Spleen (tissue), 11 donors: ENCODE data around the gene B4GALNT4. TPM values are rescaled to one million over a fixed set of nuclear protein-coding genes. Genes with fewer than 3 reads are reported as not detected.
"Not testable (repeated sequence)": the region's sequence is repeated elsewhere in the genome, so short reads cannot be mapped to it uniquely, and the experiment has no call there.

ENCODE experiments used
- DNase-seq: peaks from one replicate; pipeline ENCODE4 v3.0.0-alpha.2; 2020
- H3K27ac ChIP-seq, 8 donors: fragments of 200-600 bp; sonication (generic) in 7 of 8; 1 replicate in 4 of 8; 2 replicates in 4 of 8; pipeline versions ENCODE4 v1.5.0 to v1.8.0; 2016 to 2021; ENCODE audit warnings: inconsistent platforms in 4 of 8, mild to moderate bottlenecking in 4 of 8, moderate library complexity in 1 of 8
- H3K27me3 ChIP-seq, 7 donors: fragments of 200-600 bp; sonication (generic) in 6 of 7; replicated peaks in 1 of 7; 1 replicate in 4 of 7; 2 replicates in 3 of 7; pipeline versions ENCODE4 v1.5.0 to v1.8.0; 2016 to 2021; ENCODE audit warnings: inconsistent platforms in 3 of 7, mild to moderate bottlenecking in 1 of 7
- H3K36me3 ChIP-seq, 6 donors: fragments of 200-600 bp; sonication (generic) in 5 of 6; 1 replicate in 4 of 6; 2 replicates in 2 of 6; pipeline versions ENCODE4 v1.5.0 to v1.8.0; 2016 to 2021; ENCODE audit warnings: inconsistent platforms in 2 of 6
- H3K4me1 ChIP-seq, 6 donors: fragments of 200-600 bp; sonication (generic) in 5 of 6; 1 replicate in 3 of 6; 2 replicates in 3 of 6; pipeline versions ENCODE4 v1.5.0 to v1.8.0; 2016 to 2021; ENCODE audit warnings: inconsistent platforms in 3 of 6
- H3K4me3 ChIP-seq, 8 donors: fragments of 200-600 bp; sonication (generic) in 7 of 8; 1 replicate in 4 of 8; 2 replicates in 4 of 8; pipeline versions ENCODE4 v1.5.0 to v1.8.0; 2016 to 2021; ENCODE audit warnings: inconsistent platforms in 4 of 8, mild to moderate bottlenecking in 4 of 8, moderate library complexity in 2 of 8
- H3K9me3 ChIP-seq, 8 donors: fragments of 200-600 bp; sonication (generic) in 7 of 8; 1 replicate in 4 of 8; 2 replicates in 4 of 8; pipeline versions ENCODE4 v1.5.0 to v1.8.0; 2016 to 2021; ENCODE audit warnings: inconsistent platforms in 4 of 8
- POLR2A ChIP-seq, 3 donors: fragments of 450-650 bp; IDR thresholded peaks; one replicate each; pipeline ENCODE4 v1.5.1; 2017; ENCODE audit warnings: antibody characterized with exemption in 3 of 3, mild to moderate bottlenecking in 1 of 3
- POLR2AphosphoS5 ChIP-seq, 3 donors: sonication (generic); formaldehyde crosslinking; IDR thresholded peaks; one replicate each; pipeline ENCODE4 v1.5.1; 2017; ENCODE audit warnings: antibody characterized with exemption in 3 of 3
- WGBS, 5 donors: extraction: QIAGEN DNeasy Blood & Tissue Kit in 3 of 5; methylation state at CpG; one replicate each; pipeline versions ENCODE4 v1.1.5 to v1.1.7; 2013 to 2018; 5-methylcytosine and 5-hydroxymethylcytosine counted together
- intact Hi-C: fragments of 100-400 bp; cut with DNase I; formaldehyde crosslinking; loops from one replicate; pipeline ENCODE4 v1.15.0; 2023; ENCODE audit warnings: low total_unique reads
- polyA plus RNA-seq, 3 donors: library from polyadenylated mRNA; stranded (reverse); fragments of 200-250 nt; gene quantifications; one replicate each; pipeline ENCODE4 v1.2.1, GENCODE V29; 2013
- total RNA-seq, 7 donors: library from RNA; depleted of rRNA in 3 of 7; stranded (reverse); fragments of >200 nt in 3 of 7; fragmentation: NEBNext Ultra II Directional in 4 of 7; extraction: Animal tissue kit (Norgen Biotek cat#: 25700) in 4 of 7; gene quantifications; one replicate each; pipeline versions ENCODE4 v1.1.0 to v1.2.1, GENCODE V29; 2016 to 2021
- TF ChIP-seq, protein P1 (sequence below), 11 experiments: fragments of 200-600 bp in 7 of 11; fragments of 450-650 bp in 4 of 11; sonication (generic) in 4 of 11; IDR thresholded peaks in 8 of 11; conservative IDR thresholded peaks in 3 of 11; 1 replicate in 7 of 11; 2 replicates in 4 of 11; pipeline versions ENCODE4 v1.4.0 to v1.8.0; 2016 to 2021; ENCODE audit warnings: antibody characterized with exemption in 11 of 11, inconsistent platforms in 4 of 11, mild to moderate bottlenecking in 1 of 11
- donor health status: healthy with polysubstance abuse.
- donor health status: DM: no; HTN: no; CAD: no; lungs with moderate emphysema.
- donor health status: DM: no; HTN: no; CAD: no.
- donor health status: Bipolar disorder and iron deficiency.
- donor health status: healthy.
- donor health status: DM: no; HTN: no; CAD: no.
- donor health status: DM: yes; HTN: yes; CAD: no.

The B4GALNT4 gene
- total and polyA plus RNA-seq, 10 donors, result 0.17 to 5.2 (median 0.91) TPM; not detected in 2

DNA sequence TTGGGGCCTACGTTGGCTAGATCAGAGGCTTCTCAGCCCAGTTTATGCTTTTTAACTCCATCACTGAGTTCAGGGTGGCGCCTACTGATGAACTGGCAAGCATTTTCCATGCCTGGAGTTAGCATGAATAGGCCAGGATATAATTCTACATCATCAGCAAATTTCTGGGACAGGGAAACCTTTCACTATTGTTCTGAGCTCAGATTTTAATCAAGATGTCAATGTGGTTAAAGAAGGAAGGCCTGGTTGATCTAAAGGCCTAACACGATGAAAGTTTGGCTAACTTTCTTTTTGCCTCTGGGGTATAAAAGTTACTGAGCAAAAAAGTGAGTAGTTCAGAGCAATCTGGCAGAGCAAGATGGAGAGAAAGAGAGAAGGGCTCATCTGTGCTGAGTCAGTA, 27.0 kb upstream of the B4GALNT4 start:
- 66 to 69% (median 68%) methylated on average over 3 of the region's 3 CpGs for WGBS, 5 donors
- intact Hi-C loops, result no loop called here
- DNase-seq, result no peak
- TF ChIP-seq POLR2AphosphoS5 (IDR thresholded peaks at IDR 0.05) (no peak), POLR2A (IDR thresholded peaks at IDR 0.05) (no peak)
- TF ChIP-seq, protein P1, sequence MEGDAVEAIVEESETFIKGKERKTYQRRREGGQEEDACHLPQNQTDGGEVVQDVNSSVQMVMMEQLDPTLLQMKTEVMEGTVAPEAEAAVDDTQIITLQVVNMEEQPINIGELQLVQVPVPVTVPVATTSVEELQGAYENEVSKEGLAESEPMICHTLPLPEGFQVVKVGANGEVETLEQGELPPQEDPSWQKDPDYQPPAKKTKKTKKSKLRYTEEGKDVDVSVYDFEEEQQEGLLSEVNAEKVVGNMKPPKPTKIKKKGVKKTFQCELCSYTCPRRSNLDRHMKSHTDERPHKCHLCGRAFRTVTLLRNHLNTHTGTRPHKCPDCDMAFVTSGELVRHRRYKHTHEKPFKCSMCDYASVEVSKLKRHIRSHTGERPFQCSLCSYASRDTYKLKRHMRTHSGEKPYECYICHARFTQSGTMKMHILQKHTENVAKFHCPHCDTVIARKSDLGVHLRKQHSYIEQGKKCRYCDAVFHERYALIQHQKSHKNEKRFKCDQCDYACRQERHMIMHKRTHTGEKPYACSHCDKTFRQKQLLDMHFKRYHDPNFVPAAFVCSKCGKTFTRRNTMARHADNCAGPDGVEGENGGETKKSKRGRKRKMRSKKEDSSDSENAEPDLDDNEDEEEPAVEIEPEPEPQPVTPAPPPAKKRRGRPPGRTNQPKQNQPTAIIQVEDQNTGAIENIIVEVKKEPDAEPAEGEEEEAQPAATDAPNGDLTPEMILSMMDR (IDR thresholded peaks at IDR 0.05 in 8 of 11, conservative IDR thresholded peaks at IDR 0.05 in 3 of 11), result no peak
- no peaks in the 10 kb centered on the region for H3K36me3 ChIP-seq
- peaks cover 0 to 31% (median 10%) of the 10 kb centered on the region in 6 donors for H3K4me1 ChIP-seq
- H3K9me3 ChIP-seq, result no peaks in the 10 kb centered on the region
- H3K27me3 ChIP-seq, result no peaks in the 10 kb centered on the region
- peak overlapping the region in 6 of 8 donors; percentile 15 to 66 (median 42) for H3K27ac ChIP-seq
- no peak overlapping the region for H3K4me3 ChIP-seq

DNA sequence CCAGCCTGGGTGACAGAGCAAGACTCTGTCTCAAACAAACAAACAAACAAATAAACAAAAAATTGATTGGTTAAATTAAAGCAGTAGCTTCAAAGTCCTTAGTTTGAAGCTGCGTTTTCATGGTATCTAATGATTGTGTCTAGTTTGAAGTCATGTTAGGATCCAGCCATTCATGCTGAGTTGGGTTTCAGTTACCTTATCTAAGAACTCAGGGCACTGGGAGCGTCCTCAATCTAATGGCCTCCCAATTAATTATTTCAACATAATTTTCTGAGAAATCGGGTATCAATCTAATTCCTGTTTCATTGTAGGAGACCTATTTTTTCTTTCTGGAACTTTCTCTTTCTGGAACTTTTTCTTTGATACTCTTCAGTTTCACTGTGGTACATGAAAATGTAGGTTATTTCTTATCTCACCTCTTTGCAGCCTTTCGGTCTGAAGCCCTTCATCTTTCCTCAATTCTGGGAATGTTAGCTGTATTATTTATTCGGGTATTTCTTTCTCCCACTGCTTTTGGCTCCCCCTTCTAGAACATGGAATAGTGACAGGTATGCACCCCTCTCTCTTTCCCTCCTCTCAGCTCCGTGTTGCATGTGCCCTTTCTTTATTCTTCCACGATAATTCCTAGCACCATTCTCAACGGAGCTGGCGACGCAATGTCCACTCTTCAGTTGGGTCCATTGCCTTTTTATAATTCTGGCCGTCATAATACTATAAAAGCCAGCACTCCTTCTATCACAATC, 24.3 kb upstream of the B4GALNT4 start:
- no peaks in the 10 kb centered on the region for H3K36me3 ChIP-seq
- H3K27ac ChIP-seq, result no peak overlapping the region
- 92 to 94% (median 93%) methylated on average over 11 of the region's 11 CpGs for WGBS, 5 donors
- no peak overlapping the region for H3K4me3 ChIP-seq
- H3K4me1 ChIP-seq, result peaks cover 0 to 37% (median 15%) of the 10 kb centered on the region in 6 donors
- H3K27me3 ChIP-seq, result no peaks in the 10 kb centered on the region
- intact Hi-C loops, result no loop called here
- TF ChIP-seq POLR2A (IDR thresholded peaks at IDR 0.05) (no peak), POLR2AphosphoS5 (IDR thresholded peaks at IDR 0.05) (no peak)
- TF ChIP-seq, protein P1 (IDR thresholded peaks at IDR 0.05 in 8 of 11, conservative IDR thresholded peaks at IDR 0.05 in 3 of 11), result no peak
- no peak for DNase-seq
- no peaks in the 10 kb centered on the region for H3K9me3 ChIP-seq

GRCh38 chr11:346529-346928, 22.8 kb upstream of the B4GALNT4 start:
- peak; percentile 15 for DNase-seq
- TF ChIP-seq POLR2A (IDR thresholded peaks at IDR 0.05), result no peak
- TF ChIP-seq, protein P1 (IDR thresholded peaks at IDR 0.05 in 8 of 11, conservative IDR thresholded peaks at IDR 0.05 in 3 of 11), result no peak
- TF ChIP-seq POLR2AphosphoS5 (IDR thresholded peaks at IDR 0.05), result no peak
- Histone ChIP-seq H3K27ac (no peak overlapping the region), H3K4me1 (peaks cover 0 to 38% (median 26%) of the 10 kb centered on the region in 6 donors), H3K27me3 (no peaks in the 10 kb centered on the region), H3K36me3 (no peaks in the 10 kb centered on the region), H3K9me3 (no peaks in the 10 kb centered on the region), H3K4me3 (no peak overlapping the region)
- 87 to 99% (median 92%) methylated on average over 3 of the region's 3 CpGs for WGBS, 5 donors
- intact Hi-C loops, result no loop called here

DNA sequence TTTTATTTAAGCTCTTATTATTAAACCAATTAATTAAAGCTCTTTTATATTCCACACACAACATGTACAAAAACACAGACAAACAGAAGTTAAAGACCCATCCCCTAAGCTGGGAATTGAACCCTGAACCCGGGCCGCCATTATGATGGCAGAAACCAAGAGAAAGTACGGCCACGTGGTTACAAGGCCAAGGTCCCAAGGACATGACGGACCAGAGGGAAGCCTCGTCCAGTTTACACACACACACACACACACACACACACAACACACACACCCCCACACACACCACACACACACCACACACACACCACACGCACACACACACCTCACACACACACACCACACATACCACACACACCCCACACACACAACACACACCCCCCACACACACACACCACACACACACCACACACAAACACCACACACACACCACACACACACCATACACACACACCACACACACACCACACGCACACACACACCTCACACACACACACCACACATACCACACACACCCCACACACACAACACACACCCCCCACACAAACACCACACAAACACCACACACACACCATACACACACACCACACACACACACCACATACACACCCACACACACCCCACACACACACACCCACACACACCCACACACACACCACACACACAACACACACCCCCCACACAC, 19.9 kb upstream of the B4GALNT4 start:
- intact Hi-C loops, H3K4me3 ChIP-seq, H3K36me3 ChIP-seq, H3K9me3 ChIP-seq, H3K27me3 ChIP-seq, H3K27ac ChIP-seq: not testable (repeated sequence)
- WGBS, 5 donors, result 79 to 85% (median 82%) methylated on average over 8 of the region's 8 CpGs
- H3K4me1 ChIP-seq, result peaks cover 7 to 53% (median 35%) of the 10 kb centered on the region in 6 donors
- DNase-seq, result peak; percentile 37

DNA sequence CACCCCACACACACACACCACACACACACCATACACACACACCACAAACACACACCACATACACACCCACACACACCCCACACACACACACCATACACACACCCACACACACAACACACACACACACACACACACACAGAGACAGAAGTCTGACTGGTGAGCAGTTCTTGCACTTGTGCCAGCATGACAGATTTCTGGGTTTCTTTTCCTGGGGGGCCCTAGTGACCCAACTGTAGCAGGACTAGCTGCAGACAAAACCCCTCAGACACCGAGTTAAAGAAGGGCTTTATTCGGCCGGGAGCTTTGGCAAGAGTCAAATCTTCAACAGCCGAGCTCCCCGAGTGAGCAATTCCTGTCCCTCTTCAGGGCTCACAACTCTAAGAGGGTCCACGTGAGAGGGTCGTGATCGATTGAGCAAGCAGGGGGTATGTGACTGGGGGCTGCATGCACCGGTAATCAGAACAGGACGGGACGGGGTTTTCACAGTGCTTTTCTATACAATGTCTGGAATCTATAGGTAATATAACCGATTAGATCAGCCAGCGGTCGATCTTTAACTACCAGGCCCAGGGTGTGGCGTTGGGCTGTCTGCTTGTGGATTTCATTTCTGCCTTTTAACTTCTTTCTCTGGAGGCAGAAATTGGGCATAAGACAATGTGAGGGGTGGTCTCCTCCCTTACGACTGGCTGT, 19.1 kb upstream of the B4GALNT4 start:
- DNase-seq, result peak; percentile 12
- peaks cover 7 to 61% (median 41%) of the 10 kb centered on the region in 6 donors for H3K4me1 ChIP-seq
- H3K27ac ChIP-seq, result peak overlapping the region in 7 of 8 donors; percentile 38 to 76 (median 68)
- intact Hi-C loops, H3K27me3 ChIP-seq, H3K36me3 ChIP-seq, H3K9me3 ChIP-seq: not testable (repeated sequence)
- 63 to 80% (median 72%) methylated on average over 12 to 16 of the region's 16 CpGs for WGBS, 5 donors
- peak overlapping the region in 1 of 8 donors; percentile 2 for H3K4me3 ChIP-seq
